ENCODE data around the gene NOP16.
A peak's percentile ranks its signal among the peaks of the same experiment; 100 is the strongest.

Gene NOP16

DNA sequence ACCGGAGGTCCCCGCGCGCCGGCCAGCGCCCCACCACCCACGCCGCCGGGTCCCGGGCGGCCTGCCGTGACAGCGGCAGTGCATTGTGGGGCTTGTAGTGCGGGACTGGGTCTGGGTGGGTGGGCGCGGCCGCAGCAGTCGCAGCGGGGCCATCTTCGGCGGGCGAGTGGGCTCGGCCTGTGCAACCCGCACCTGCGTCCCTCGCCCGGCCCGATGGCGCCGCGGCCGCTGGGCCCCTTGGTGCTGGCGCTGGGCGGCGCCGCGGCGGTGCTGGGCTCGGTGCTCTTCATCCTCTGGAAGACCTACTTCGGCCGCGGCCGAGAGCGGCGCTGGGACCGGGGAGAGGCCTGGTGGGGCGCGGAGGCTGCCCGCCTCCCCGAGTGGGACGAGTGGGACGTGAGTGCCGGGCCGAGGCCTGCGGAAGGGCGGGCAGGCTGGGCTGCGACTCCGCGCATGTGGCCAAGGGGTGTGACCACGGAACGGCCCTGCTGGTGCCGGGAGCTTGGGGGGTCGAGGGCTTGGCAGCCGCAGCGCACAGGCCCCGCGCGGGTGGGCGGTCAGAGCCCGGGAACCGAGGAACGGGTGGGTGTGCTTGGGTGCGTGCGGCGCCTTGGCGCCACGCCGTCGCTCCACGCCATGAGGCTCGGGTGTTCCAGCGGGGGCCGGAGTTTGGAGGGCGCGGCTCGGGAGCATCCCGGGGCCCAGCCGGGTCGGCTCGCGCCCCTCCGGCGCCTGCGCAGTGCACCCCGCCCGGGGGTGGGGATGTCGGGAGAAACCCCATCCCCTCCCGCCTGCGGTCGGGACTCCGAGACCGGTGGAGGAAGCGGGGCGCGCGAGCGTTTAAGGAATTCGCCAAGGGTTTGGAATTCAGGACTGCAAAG is 22.8 kb downstream of the NOP16 start, which contains the start of gene ARL10:
TSS of gene ARL10 (plus strand) at position 137 of the 881 bp plus-strand sequence. CDS start at position 214, 77 bp downstream.
- TF ChIP-seq, protein P1, sequence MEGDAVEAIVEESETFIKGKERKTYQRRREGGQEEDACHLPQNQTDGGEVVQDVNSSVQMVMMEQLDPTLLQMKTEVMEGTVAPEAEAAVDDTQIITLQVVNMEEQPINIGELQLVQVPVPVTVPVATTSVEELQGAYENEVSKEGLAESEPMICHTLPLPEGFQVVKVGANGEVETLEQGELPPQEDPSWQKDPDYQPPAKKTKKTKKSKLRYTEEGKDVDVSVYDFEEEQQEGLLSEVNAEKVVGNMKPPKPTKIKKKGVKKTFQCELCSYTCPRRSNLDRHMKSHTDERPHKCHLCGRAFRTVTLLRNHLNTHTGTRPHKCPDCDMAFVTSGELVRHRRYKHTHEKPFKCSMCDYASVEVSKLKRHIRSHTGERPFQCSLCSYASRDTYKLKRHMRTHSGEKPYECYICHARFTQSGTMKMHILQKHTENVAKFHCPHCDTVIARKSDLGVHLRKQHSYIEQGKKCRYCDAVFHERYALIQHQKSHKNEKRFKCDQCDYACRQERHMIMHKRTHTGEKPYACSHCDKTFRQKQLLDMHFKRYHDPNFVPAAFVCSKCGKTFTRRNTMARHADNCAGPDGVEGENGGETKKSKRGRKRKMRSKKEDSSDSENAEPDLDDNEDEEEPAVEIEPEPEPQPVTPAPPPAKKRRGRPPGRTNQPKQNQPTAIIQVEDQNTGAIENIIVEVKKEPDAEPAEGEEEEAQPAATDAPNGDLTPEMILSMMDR (IDR thresholded peaks at IDR 0.05; ENCODE audit: low read depth, low read length, missing control alignments): no peak
- in situ Hi-C loops (cut with HindIII; ENCODE audit: low sequenced_read_pairs): no loop called here
- H3K4me3 ChIP-seq (ENCODE audit: low read depth, low read length): peak within 1 kb of the TSS; percentile 76
- no peak for DNase-seq (ENCODE audit: low read depth)

DNA sequence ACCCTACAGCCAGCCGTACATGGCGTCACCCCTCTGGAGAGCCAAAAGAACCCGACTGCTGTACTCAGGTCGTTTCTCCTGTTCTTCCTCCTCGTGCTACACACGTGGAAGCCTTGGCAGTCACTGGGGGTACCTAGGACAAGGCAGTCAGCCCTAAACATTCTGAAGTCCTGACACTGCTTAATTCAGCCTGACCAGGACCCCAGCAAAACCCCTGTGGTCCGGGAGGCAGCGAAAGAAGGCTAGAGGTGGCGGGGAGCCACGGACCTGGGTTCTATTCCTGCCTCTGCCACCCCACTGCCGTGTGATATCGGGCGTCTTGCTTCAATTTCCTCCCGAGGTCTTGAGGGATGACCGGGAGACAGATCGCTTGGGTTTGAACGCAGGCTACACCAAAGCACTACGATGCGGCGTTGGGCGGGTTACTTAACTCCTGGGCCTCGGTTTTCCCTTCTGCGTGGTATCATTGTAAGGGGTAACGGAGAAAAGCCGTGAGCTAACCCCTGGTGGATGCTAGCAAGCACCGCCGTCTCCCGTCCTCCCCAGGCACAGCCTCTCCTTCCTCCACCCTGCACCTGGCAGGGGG is 23.5 kb downstream of the NOP16 start:
- H3K4me3 ChIP-seq (ENCODE audit: low read depth, low read length): peak overlapping the region; percentile 76
- in situ Hi-C loops (cut with HindIII; ENCODE audit: low sequenced_read_pairs): no loop called here
- TF ChIP-seq, protein P1 (IDR thresholded peaks at IDR 0.05; ENCODE audit: low read depth, low read length, missing control alignments): no peak
- no peak for DNase-seq (ENCODE audit: low read depth)

DNA sequence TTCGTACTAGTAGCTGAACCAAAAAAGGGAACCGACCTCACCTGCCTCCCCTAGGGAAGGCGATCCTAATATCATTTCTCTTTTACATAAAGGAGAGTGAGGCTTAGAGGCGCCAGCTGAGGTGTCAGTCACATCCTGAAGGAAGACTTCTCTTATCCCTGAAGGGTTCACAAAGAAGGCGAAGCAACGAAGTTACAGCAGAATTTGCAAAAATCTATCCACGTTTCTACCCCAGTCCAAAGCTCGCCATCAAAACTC is 26.2 kb downstream of the NOP16 start:
- in situ Hi-C loops (cut with HindIII; ENCODE audit: low sequenced_read_pairs): no loop called here
- TF ChIP-seq, protein P1 (IDR thresholded peaks at IDR 0.05; ENCODE audit: low read depth, low read length, missing control alignments): no peak
- peak overlapping the region; percentile 97 for H3K4me3 ChIP-seq (ENCODE audit: low read depth, low read length)
- no peak for DNase-seq (ENCODE audit: low read depth)

DNA sequence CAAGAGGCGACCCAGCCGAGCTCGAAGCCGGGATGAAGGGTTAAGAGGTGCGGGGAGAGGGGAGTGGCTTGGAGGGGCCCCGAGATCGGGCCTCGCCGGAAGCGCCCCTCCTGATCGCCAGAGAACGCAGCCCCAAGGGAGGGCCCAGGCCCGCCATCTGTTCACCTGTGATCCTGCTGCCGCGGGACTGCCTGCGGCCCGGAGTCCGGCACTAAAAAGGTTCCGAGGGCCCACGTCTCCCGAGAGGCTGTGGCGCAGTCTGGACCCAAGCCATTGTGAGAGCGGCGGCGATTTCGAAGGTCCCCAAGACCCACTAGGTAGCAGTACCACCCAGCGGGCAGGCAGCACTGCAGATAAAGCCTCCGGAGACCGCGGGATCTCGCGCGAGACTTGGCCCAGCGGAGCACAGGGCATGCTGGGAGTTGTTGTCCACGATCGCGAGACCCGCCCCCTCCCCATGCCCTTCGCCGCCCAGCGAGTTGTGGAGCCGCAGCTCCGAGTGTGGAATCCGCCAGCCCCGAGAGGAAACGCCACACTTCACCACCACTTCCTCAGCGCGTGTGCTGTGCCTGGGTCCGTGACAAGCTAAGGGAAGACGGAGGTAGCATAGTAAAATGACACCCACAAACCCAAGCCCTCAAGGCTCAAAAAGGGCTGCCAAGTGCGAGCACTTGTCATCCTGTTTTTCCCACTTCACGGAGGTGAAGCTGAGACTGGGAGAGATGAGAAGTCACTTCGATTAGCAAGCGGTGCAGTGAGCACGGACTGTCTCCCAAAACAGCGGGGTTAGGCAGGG is 26.8 kb downstream of the NOP16 start, which contains the start of gene KIAA1191:
TSS of gene KIAA1191 (minus strand) at position 328 of the 796 bp plus-strand sequence. CDS start 2,256 bp downstream, outside the sequence.
- TF ChIP-seq, protein P1 (IDR thresholded peaks at IDR 0.05; ENCODE audit: low read depth, low read length, missing control alignments): peak; percentile 14
- H3K4me3 ChIP-seq (ENCODE audit: low read depth, low read length): peak within 1 kb of the TSS; percentile 97
- in situ Hi-C loops (cut with HindIII; ENCODE audit: low sequenced_read_pairs): no loop called here
- DNase-seq (ENCODE audit: low read depth): peak; percentile 70

DNA sequence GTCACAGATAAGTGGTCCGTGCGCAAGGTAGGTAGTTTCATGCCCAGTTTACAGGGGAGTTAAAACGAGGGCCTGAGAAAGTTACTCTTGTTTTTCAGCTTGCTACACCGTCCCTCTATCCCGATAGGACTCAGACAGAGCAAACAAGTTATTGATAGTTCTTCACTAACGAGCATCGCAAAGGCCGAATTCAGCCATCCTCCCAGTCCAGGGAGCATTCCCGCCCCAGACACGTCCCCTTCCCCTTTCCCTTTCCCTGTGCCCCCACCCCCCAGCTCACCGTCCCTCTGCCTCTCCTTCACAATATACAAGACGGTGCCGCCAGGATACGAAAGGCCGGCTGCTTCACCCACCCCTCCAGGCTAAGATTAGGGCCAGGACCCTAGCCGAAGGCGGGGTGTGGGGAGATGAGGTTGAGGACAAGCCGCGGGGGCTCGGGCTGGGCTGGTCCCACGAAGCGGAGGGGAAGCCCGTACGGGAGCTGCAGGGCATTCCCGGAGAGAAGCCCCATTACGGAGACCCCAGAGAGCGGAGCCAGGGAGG is 27.4 kb downstream of the NOP16 start:
- peak overlapping the region; percentile 97 for H3K4me3 ChIP-seq (ENCODE audit: low read depth, low read length)
- in situ Hi-C loops (cut with HindIII; ENCODE audit: low sequenced_read_pairs): no loop called here
- TF ChIP-seq, protein P1 (IDR thresholded peaks at IDR 0.05; ENCODE audit: low read depth, low read length, missing control alignments): no peak
- no peak for DNase-seq (ENCODE audit: low read depth)

DNA sequence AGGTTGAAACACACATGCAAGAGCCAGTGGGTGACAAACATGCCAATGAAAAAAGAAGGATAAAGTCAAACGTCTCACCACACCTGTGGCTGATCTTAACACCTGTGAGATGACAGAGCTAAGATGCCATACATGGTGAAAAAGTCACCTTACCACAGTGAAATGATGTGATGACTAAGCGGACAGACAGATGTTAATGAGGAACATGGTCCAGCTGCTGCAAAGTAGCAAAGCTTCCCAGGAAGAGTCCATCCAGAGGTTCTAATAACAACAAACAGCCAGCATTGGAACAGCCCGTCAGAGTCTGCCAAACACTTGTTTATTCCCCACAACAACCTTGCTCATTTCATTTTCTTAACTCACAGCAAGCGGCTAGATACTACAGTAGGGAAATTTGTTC is 28.7 kb downstream of the NOP16 start:
- TF ChIP-seq, protein P1 (IDR thresholded peaks at IDR 0.05; ENCODE audit: low read depth, low read length, missing control alignments): no peak
- no peak overlapping the region for H3K4me3 ChIP-seq (ENCODE audit: low read depth, low read length)
- in situ Hi-C loops (cut with HindIII; ENCODE audit: low sequenced_read_pairs): no loop called here
- no peak for DNase-seq (ENCODE audit: low read depth)
